GM19240 (cell line): ENCODE results near the gene MEPE.

Source experiments
- DNase-seq: peaks from one replicate; pipeline ENCODE4 v3.0.0; 2011; ENCODE audit warnings: low spot score; ENCODE audit not compliant: insufficient read length

Gene MEPE

DNA sequence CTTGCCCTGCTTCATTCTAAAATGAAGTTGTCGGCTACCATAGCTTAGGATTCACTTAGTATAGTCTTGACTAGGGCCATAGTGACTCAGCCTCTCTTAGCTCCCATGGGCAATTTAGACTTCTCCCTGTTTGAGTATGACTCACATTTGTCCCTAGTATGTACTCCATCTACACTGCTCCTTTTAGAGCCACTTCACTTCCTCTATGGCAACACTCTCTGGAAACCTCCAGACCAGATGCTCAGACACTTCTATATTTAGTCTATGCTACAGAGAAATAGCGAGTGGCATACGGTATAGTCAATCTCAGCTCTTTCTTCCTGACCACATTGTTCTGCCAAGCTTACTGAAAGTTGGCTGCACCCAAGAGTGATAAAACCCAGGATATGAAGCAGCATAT is 11.2 kb downstream of the MEPE start:
- DNase-seq = no peak

- DNase-seq = no peak
These were observed 11.7 kb downstream of the MEPE start for GRCh38 chr4:87844452-87844851.

DNA sequence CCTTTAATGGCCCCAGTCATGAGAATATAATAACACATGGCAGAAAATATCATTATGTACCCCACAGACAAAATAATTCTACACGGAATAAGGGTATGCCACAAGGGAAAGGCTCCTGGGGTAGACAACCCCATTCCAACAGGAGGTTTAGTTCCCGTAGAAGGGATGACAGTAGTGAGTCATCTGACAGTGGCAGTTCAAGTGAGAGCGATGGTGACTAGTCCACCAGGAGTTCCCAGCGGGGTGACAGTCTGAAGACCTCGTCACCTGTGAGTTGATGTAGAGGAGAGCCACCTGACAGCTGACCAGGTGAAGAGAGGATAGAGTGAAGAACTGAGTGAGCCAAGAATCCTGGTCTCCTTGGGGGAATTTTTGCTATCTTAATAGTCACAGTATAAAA is 13.5 kb downstream of the MEPE start:
- no peak for DNase-seq

DNA sequence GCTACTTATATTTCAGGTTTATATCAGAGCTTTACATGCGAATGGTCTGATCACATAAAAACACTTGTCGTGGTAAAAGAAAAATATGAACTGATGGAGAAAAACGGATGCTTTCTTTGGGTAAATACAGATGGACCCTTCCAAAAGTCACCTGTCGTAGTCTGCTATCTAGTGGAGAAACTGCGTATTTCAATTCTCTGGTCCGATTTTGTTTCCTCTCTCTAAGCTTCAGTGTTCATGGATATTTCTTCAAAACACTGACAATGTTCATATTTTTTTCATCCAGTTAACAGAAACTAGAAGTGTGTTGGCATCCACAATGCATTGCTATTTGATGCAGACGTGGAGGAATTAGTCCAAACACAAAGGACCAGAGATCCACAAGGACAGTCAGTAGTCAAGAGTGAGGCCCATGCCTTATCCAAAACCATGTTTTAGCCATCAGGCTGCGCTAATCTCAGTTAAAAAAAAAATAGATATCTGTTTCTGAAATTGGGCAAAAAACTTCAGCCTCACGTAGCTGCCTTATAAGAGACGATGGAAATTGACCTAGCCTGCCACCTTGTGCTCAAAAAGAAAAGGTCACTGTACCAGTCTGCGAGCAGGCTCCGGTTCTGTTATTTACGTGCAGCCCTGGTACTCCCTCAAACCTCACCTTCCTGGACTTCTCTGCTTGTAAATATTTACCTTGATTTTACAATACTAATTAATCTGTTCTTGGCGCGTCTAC is 16.0 kb downstream of the MEPE start:
- peak; percentile 12 for DNase-seq

GRCh38 chr4:87849612-87850011 is 16.8 kb downstream of the MEPE start:
- DNase-seq = no peak

DNA sequence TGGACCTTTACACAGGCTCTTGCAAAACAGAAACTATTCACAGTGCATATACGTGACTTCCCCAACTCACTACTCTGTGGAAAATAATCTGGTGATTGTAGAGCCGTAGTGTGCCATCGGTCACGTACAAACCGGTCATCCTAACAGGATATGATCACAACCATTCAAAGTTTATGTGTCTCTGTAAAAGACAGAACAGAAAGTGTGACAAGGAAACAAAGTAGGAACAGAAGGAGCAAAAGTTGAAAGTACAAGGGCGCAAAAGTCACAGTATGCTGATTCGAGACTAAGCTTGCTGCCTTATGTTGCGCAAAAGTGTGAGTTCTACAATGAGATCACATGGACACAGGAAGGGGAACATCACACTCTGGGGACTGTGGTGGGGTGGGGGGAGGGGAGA is 18.6 kb downstream of the MEPE start:
- no peak for DNase-seq

DNA sequence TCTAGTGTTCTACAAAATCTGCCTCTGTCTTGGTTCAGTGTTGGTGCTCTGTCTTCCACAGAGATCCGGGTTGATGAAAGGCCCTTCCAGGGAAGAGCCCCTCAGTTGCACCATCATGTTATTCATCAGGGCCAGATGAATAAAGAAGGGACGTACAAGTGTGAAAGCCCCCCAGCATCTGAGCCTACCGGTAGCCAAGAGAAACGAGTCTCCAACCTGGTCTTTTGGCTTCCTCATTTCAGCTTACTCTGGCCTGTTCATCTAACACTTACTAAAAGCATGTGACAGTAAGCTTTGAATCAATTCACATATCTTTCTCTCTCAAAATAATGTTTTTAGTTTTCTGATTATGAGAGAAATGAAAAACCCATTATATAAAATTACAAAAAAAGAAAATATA is 19.2 kb downstream of the MEPE start:
- no peak for DNase-seq

DNA sequence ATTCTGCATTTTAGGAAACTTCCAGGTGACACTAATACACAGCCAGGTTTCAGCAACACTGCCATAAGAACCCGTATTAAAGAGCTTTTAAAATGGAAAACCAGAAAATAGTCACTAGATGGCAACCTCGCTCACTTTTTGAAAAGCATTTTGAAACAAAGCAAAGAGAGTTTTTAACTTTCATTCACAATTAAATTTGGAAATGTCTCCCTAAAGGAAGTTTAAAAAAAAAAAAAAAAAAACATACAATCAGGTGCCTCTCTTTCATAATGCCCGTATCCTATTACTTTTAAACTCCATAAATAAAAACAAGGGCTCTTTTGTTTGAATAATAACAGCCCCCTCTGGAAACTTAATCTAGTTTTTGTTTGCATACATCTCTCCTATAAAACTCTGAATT is 20.3 kb downstream of the MEPE start:
- no peak for DNase-seq

- DNase-seq = no peak
These were observed 21.1 kb downstream of the MEPE start for GRCh38 chr4:87853891-87854290.

GRCh38 chr4:87855559-87855958 is 22.8 kb downstream of the MEPE start:
- no peak for DNase-seq

- no peak for DNase-seq
These were observed 24.0 kb downstream of the MEPE start for GRCh38 chr4:87856816-87857215.

DNA sequence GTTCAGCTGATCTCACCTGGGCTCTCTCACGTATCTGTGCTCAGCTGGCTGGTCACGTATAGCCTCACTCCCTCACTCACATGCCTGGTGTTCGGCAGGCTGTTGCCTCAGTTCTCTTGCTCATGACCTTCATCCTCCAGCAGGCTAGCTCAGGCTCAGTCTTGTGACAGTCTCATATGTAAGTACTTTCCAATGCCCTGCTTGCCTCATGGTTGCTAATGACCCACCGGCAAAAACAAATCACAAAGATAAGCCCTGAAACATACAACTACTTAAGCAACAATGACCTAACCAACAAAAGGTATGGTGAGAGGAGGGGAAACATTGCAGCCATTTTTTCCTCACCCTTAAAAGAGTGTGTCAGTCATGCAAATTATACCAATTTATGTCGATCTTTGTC is 25.0 kb downstream of the MEPE start:
- no peak for DNase-seq

- no peak for DNase-seq
These were observed 29.5 kb downstream of the MEPE start for GRCh38 chr4:87862236-87862635.

DNA sequence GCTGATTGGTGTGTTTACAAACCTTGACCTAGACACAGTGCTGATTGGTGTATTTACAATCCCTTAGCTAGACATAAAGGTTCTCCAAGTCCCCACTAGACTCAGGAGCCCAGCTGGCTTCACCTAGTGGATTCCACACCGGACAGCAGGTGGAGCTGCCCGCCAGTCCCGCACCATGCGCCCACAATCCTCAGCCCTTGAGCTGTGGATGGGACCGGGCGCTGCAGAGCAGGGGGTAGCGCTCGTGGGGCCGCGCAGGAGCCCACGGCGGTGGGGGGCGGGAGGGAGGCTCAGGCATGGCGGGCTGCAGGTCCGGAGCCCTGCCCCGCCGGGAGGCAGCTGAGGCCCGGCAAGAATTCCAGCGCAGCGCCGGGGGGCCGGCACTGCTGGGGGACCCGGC is 30.7 kb downstream of the MEPE start:
- DNase-seq = no peak

DNA sequence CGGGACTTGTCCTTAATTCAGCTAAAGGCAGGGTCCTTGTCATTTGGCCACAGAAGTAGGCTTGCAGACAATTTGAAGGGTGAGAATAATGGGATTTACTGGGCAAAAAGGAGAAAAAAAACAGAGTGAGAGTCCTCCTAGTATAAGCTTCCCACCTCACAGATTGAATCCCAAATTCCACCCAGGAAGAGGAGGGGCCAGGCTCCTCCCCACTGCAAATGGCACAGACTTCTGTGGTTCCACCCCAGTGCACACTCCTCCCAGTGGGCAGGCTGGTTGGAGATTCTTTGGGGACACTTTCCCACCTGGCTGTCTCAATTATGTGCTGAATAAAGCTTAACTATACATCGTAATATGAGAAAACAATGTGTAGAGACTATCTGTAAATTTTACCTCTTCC is 31.6 kb downstream of the MEPE start:
- no peak for DNase-seq

DNA sequence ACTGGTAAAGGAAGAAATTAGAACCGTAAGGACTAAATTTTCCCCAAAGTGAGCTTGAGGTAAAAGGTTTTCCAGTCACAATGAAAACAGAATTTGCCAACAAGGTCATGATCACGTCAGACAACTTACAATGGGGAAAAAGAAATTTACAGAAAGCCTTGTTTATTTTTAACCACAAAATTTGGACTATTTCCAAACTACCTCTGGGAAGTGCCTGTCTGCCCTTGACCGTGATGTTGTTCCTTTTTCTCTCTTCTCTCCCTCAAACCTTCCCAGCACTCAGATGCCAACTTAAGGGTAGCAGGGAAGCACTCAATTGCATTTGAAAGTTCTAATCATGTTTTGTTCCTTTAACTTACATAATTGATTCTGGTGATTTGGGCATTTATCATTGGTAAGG is 32.5 kb downstream of the MEPE start:
- DNase-seq = no peak

DNA sequence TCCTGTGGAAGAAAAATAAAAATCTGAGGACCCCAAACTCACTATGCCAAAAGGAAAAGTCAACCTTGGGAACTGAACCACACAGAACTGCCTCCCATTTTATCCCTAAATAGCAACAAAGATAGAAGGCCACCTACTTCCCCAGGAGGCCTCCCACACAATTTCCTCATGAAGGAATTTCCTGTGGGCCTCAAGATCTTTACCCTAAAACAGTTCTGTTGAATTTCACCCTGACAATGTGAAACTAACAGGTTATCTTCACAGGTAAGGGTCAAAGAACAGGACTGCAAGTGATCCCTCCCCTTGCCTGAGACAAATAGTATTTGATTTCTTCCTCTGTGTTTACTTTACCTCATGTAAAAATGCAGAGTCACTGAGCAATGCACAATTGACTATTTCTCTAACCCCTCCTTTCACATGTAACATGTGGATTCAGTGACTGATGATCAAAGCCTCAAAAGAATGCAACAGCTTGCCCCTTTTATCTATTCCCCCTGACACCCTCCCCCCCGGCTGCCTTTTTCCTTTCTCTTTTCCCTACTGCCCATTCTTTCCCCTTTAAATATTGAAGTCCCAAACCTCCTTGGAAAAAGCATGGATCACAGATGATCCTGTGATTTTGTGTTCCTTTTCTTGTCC is 33.3 kb downstream of the MEPE start:
- DNase-seq = no peak

GRCh38 chr4:87868522-87868921 is 35.8 kb downstream of the MEPE start:
- DNase-seq = no peak

DNA sequence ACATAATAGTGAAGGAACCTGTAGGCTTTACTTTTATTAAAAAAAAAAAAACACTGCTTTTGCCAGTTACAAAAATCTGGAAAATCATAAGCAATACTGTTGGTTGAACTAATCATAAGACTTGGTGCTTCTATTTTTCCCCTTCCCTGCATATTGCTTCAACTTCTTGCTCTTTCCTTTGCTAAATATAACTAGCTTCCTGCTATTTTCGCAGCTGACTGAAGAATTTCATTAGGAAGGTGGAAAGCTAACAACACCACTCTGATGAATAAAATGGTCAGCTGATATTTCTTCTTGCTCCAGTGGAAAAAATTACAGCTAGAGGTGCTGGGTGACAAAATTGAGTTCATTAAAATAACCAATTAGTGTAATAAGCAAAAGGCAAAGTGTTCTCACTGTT is 39.3 kb downstream of the MEPE start:
- DNase-seq = no peak

DNA sequence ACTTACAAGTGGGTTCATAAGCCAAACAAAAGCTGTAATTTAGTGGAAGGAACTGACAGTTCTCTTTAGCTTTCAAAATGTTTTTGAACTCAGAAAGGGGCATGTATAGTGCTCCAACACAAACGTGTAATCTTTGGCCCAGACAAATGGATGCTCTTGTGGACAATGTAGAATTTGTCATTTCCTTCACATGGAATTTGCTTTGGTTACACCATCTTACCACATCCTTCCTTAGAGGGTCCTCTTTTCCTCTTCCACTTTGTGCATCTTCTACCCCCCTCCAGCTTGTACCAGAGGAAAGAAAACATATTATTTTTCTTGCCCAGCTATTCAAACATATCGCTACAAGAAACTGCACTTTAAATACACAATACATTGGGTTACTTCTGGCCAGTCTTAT is 42.4 kb downstream of the MEPE start:
- no peak for DNase-seq

DNA sequence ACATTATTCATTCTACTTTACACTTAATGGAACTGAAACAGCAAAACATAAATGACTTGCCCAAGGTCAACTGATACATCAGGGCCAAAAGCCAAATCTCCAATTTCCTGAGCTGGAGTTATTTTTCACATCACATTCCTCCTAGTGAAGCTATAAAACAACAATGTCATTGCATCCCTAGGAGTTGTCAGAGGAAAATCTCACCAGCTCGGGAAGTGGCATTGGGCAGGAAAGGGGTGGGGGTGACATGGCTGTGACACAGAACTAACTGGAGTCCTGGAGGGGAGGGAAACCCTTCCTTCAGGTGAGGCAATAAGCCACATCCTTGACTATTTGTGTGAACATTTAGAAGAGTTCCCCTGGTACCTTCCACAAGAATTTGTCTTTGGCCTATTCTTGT is 47.3 kb downstream of the MEPE start:
- no peak for DNase-seq

DNA sequence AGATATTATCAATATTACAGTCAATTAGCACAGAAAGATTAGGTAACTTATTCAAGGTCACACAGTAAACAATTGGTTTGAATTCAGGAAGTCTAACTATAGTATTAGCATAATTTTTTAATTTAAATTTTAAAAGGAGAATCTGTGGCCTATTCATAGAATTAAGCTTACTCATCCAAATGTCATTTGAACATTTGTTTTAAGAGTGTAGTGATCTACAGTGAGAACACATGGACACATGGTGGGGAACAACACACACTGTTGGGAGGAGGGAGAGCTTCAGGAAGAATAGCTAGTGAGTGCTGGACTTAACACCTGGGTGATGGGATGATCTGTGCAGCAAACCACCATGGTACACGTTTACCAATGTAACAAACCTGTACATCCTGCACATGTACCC is 48.3 kb downstream of the MEPE start:
- no peak for DNase-seq

GRCh38 chr4:87882321-87882720 is 49.6 kb downstream of the MEPE start:
- DNase-seq = no peak
